Bronchus fibroblast of lung (primary cell): ENCODE data around the gene UBXN2A. TPM values are rescaled to one million over a fixed set of nuclear protein-coding genes. Genes with fewer than 3 reads are reported as not detected.

ENCODE experiments used
- total RNA-seq: library from RNA; depleted of rRNA; stranded (reverse); fragments of >200 nt; gene quantifications from 2 replicates; pipeline ENCODE4 v1.2.3, GENCODE V29; 2015

Gene UBXN2A, protein sequence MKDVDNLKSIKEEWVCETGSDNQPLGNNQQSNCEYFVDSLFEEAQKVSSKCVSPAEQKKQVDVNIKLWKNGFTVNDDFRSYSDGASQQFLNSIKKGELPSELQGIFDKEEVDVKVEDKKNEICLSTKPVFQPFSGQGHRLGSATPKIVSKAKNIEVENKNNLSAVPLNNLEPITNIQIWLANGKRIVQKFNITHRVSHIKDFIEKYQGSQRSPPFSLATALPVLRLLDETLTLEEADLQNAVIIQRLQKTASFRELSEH
- total RNA-seq: 7.7 and 8.2 TPM in 2 replicates

GRCh38 chr2:23939987-23940717 lies at the start of gene UBXN2A:
Gene UBXN2A (plus strand): TSS chr2:23940463. CDS start chr2:23958315, 17,852 bp downstream.

DNA sequence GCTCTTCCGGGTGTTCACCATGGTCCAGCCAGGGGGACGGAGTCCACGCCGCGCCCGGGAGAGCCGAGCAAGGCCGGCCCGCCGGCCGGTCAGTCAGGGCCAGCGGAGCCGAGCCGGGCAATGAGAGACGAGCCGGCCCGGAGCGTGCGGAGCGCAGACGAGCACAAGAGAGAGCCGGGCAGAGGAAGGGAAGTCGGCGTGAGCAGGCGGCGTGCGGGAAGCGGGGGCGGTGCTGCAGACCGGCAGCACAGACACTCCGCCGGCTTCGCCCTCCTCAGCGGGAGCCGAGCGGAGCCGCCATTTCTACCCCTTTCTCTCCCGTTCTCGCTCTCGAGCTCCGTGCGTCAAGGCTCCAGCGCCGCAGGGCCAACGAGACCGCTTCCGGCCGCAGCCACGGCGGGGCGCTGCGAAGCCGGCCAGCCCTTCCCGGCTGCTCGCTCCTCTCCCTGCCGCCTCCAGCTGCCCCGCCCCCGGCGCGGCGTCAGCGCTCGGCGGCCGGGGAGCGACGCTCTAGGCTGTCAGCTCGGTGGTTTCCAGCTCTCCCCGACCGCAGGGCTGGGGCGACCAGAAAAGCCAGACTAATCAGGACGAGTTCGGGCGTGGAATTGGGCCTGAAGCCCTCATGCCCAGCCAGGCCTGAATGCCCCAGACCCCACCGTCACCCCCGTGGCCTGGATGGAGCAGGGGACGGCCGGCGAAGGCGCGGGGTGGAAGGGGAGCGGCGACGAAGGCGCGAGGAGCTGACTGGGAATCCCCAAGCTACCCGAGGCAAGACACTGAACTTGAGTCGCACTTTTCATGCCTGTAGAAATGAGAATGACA lies 13.3 kb upstream of the UBXN2A start, which contains the start of gene ATAD2B:
TSS of gene ATAD2B (minus strand) at position 374 of the 822 bp plus-strand sequence. CDS start at position 21, 353 bp downstream.

GRCh38 chr2:24009680-24010476 lies 69.6 kb downstream of the UBXN2A start, which contains the start of gene MFSD2B:
Gene MFSD2B (plus strand): TSS chr2:24010085. CDS start chr2:24010097, 12 bp downstream.

DNA sequence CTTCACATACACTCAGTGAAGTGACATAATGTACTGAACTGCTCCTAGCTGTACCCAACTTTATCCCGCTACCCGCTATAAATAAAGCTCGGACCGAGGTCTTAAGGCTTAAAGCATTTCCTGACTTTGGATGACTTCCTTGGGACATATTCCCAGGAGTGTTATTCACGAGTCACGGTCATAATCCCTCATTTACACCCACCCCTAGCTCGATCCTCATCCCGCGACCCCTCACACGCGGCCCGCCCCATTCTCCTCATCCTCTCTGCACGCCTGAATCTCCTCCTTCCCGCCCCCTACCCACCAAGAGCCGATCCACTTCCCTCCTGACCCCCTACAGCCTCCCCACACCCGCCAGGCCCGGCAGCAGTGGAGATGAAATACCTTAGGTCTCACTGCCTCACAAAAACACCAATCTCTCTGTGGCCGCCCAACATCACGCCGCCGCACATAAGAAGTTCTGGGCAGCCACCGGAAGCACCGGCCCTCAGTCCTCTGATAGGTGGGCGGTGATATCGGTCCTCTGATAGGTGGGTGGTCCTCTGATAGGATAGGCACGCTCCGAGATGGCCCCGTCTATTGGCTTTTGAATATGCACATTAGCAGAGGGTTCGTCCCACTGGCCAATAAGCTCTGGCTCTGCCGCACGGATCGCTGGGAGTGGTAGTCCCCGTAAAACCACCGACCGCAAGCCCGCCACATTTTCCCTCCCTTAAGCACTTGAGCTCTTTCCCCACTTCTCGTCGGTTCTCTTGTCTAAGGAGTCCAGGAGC lies 106.9 kb downstream of the UBXN2A start, which contains the start of gene WDCP:
TSS of gene WDCP (minus strand) at position 462 of the 773 bp plus-strand sequence. CDS start 7,897 bp downstream, outside the sequence.

DNA sequence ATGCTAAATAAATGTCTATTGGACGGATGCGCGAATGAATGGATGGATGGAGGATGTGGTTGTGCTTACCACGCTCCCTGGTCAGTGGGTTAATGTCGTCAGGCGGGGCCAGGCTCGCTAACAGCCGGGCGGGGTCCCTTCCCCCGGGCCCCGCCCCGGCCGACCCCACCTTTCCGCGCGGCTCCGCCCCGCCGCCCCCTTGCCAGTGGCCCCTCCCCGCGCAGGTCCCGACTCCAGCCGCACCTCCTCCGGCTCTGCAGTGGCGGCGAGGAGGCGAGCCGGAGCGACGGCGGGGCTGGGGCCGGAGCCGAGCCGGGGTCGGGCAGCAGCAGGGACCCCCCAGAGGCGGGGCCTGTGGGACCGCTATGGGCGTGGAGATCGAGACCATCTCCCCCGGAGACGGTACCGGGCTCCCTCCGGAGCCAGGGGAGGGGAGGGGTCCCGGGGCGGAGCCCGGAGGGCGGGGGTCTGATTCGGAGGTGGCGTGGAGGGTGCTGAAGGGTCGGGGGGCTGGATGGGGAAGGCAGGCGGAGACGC lies 109.3 kb downstream of the UBXN2A start, which contains the start of gene FKBP1B:
TSS of gene FKBP1B (plus strand) at position 257 of the 537 bp plus-strand sequence. CDS start at position 366, 109 bp downstream.

Other genes starting within 250 kb of the UBXN2A start
- 1.5 TPM in 2 replicates for gene ATAD2B, start 13.3 kb upstream of the UBXN2A start, total RNA-seq
- 0.59 and 1.0 TPM in 2 replicates for gene MFSD2B, start 69.6 kb downstream of the UBXN2A start, total RNA-seq
- gene WDCP, start 106.9 kb downstream of the UBXN2A start, total RNA-seq: 7.9 and 8.2 TPM in 2 replicates
- gene FKBP1B, start 109.3 kb downstream of the UBXN2A start, total RNA-seq: 16.8 and 26.1 TPM in 2 replicates
- gene SF3B6, start 135.9 kb downstream of the UBXN2A start, total RNA-seq: 173 and 176 TPM in 2 replicates
- 46.4 and 52.5 TPM in 2 replicates for gene TP53I3, start 144.4 kb downstream of the UBXN2A start, total RNA-seq
- gene PFN4, start 182.9 kb downstream of the UBXN2A start, total RNA-seq: 0.15 and 0.17 TPM in 2 replicates
- 1.9 and 4.2 TPM in 2 replicates for gene FAM228B, start 183.0 kb downstream of the UBXN2A start, total RNA-seq
- 0.34 and 1.5 TPM in 2 replicates for gene FAM228A, start 234.6 kb downstream of the UBXN2A start, total RNA-seq